PC-3 (cell line): Measurements from ENCODE around the gene CHEK2.

ENCODE experiments used
- CTCF ChIP-seq: fragments of 300-600 bp; sonication (generic); conservative IDR thresholded peaks from 2 replicates; pipeline ENCODE4 v1.5.1; 2017; ENCODE audit warnings: antibody characterized with exemption, low read depth, mild to moderate bottlenecking, low read length
- EZH2 ChIP-seq: fragments of 300-600 bp; sonication (generic); IDR thresholded peaks from one replicate; pipeline ENCODE4 v1.6.1; 2017; ENCODE audit warnings: antibody characterized with exemption, mild to moderate bottlenecking, low read length; ENCODE audit not compliant: unreplicated experiment
- EZH2phosphoT487 ChIP-seq: fragments of 300-600 bp; sonication (generic); IDR thresholded peaks from 2 replicates; pipeline ENCODE4 v1.6.1; 2018; ENCODE audit warnings: mild to moderate bottlenecking, antibody characterized with exemption, low read length, borderline replicate concordance

- TF ChIP-seq CTCF (no peak), EZH2 (no peak), EZH2phosphoT487 (no peak)
Measured at GRCh38 chr22:28648792-28649191, 92.8 kb downstream of the CHEK2 start.
